CD14-positive monocyte (primary cell): ENCODE measurements around the gene LYPD1. TPM values are rescaled to one million over a fixed set of nuclear protein-coding genes. Genes with fewer than 3 reads are reported as not detected.

Experiments used
- DNase-seq, 3 donors: peaks; one replicate each; pipeline ENCODE4 v3.0.0-alpha.2; 2011 to 2022
- H2AFZ ChIP-seq: 2 replicates; pipeline ENCODE4 v1.6.0; 2012; ENCODE audit warnings: mild to moderate bottlenecking, low read depth, low read length, inconsistent platforms; ENCODE audit not compliant: insufficient read depth, poor library complexity, severe bottlenecking
- H3K27ac ChIP-seq, 2 donors: 1 replicate in 1 of 2; 2 replicates in 1 of 2; pipeline ENCODE4 v1.5.1; 2012 to 2013; ENCODE audit warnings: low read length in 2 of 2, control low read depth in 1 of 2, inconsistent platforms in 1 of 2, low read depth in 1 of 2, mild to moderate bottlenecking in 1 of 2
- H3K27me3 ChIP-seq, 2 donors: one replicate each; pipeline versions ENCODE4 v1.6.0 to v1.6.1; 2011 to 2013; ENCODE audit warnings: low read length in 2 of 2; ENCODE audit not compliant: control insufficient read depth in 2 of 2, insufficient read depth in 2 of 2
- H3K36me3 ChIP-seq, 2 donors: replicated peaks in 1 of 2; 1 replicate in 1 of 2; 2 replicates in 1 of 2; pipeline versions ENCODE4 v1.5.1 to v1.6.1; 2012 to 2013; ENCODE audit warnings: low read length in 2 of 2, control low read depth in 1 of 2, inconsistent platforms in 1 of 2, mild to moderate bottlenecking in 1 of 2; ENCODE audit not compliant: insufficient read depth in 2 of 2, control insufficient read depth in 1 of 2
- H3K4me1 ChIP-seq, 2 donors: 1 replicate in 1 of 2; 2 replicates in 1 of 2; pipeline versions ENCODE4 v1.5.1 to v1.6.1; 2012 to 2013; ENCODE audit warnings: low read length in 2 of 2, control low read depth in 1 of 2, inconsistent platforms in 1 of 2, mild to moderate bottlenecking in 1 of 2, moderate library complexity in 1 of 2; ENCODE audit not compliant: insufficient read depth in 2 of 2, control insufficient read depth in 1 of 2
- H3K4me2 ChIP-seq: replicated peaks from 2 replicates; pipeline ENCODE3; 2012; ENCODE audit warnings: low read length, moderate library complexity, mild to moderate bottlenecking; ENCODE audit not compliant: poor library complexity, severe bottlenecking; ENCODE audit errors: extremely low read depth
- H3K4me3 ChIP-seq, 3 experiments: fragments of 200-600 bp in 1 of 3; sonication (generic) in 1 of 3; replicated peaks in 1 of 3; 1 replicate in 2 of 3; 2 replicates in 1 of 3; pipeline ENCODE4 v1.5.1; 2011 to 2013; ENCODE audit warnings: low read length in 3 of 3, mild to moderate bottlenecking in 3 of 3, control low read depth in 2 of 3, low read depth in 2 of 3, inconsistent platforms in 1 of 3, moderate library complexity in 1 of 3
- H3K79me2 ChIP-seq: 2 replicates; pipeline ENCODE4 v1.6.0; 2012; ENCODE audit warnings: mild to moderate bottlenecking, control low read depth, inconsistent platforms, low read length, moderate library complexity; ENCODE audit not compliant: insufficient read depth
- H3K9ac ChIP-seq: 2 replicates; pipeline ENCODE4 v1.6.0; 2017; ENCODE audit warnings: low read length, mild to moderate bottlenecking; ENCODE audit not compliant: insufficient read depth, poor library complexity, severe bottlenecking
- H3K9me3 ChIP-seq, 2 donors: replicated peaks in 1 of 2; 1 replicate in 1 of 2; 2 replicates in 1 of 2; pipeline versions ENCODE4 v1.5.1 to v1.6.1; 2012 to 2013; ENCODE audit warnings: low read length in 2 of 2, control low read depth in 1 of 2; ENCODE audit not compliant: control insufficient read depth in 1 of 2, insufficient read depth in 1 of 2
- H4K20me1 ChIP-seq: 2 replicates; pipeline ENCODE4 v1.6.0; 2012; ENCODE audit warnings: mild to moderate bottlenecking, low read length, control low read depth, moderate library complexity; ENCODE audit not compliant: insufficient read depth
- H3K27ac Mint-ChIP-seq, 7 donors: one replicate each; pipeline ENCODE4 v1.8.0; 2020; ENCODE audit warnings: mild to moderate bottlenecking in 7 of 7, mixed read lengths in 7 of 7, moderate library complexity in 6 of 7, inconsistent platforms in 2 of 7
- H3K27me3 Mint-ChIP-seq, 3 donors: one replicate each; pipeline ENCODE4 v1.8.0; 2021 to 2022; ENCODE audit warnings: low read depth in 3 of 3, mild to moderate bottlenecking in 3 of 3, mixed read lengths in 3 of 3, moderate library complexity in 3 of 3, inconsistent platforms in 1 of 3
- H3K36me3 Mint-ChIP-seq, 2 donors: one replicate each; pipeline ENCODE4 v1.8.0; 2020; ENCODE audit warnings: mixed read lengths in 2 of 2, inconsistent platforms in 1 of 2, mild to moderate bottlenecking in 1 of 2
- H3K4me1 Mint-ChIP-seq: one replicate; pipeline ENCODE4 v1.8.0; 2020; ENCODE audit warnings: mild to moderate bottlenecking, mixed read lengths
- H3K4me3 Mint-ChIP-seq, 2 donors: one replicate each; pipeline ENCODE4 v1.8.0; 2020; ENCODE audit warnings: mild to moderate bottlenecking in 2 of 2, mixed read lengths in 2 of 2, moderate library complexity in 1 of 2
- H3K9me3 Mint-ChIP-seq, 7 donors: one replicate each; pipeline ENCODE4 v1.8.0; 2020 to 2022; ENCODE audit warnings: mixed read lengths in 7 of 7, mild to moderate bottlenecking in 6 of 7, moderate library complexity in 6 of 7, inconsistent platforms in 2 of 7
- WGBS: methylation state at CpG from one replicate; pipeline ENCODE4 v1.1.5; 2013; ENCODE audit warnings: missing lambda C conversion rate; ENCODE audit not compliant: insufficient coverage; 5-methylcytosine and 5-hydroxymethylcytosine counted together
- intact Hi-C, 2 donors: fragments of 100-400 bp; cut with micrococcal nuclease; formaldehyde crosslinking; loops; one replicate each; pipeline versions ENCODE4 v1.15.0 to v1.15.1; 2023
- polyA plus RNA-seq, 3 donors: library from polyadenylated mRNA; depleted of rRNA in 1 of 3; unstranded in 2 of 3; stranded (reverse) in 1 of 3; fragments of 300-500 nt in 2 of 3; fragments of >200 nt in 1 of 3; fragmentation: Illumina TruSeq in 2 of 3; gene quantifications; 1 replicate in 2 of 3; 2 replicates in 1 of 3; pipeline ENCODE4 v1.2.3, GENCODE V29; 2012 to 2021
- TF ChIP-seq, protein P1 (sequence below): fragments of 200-600 bp; IDR thresholded peaks from one replicate; pipeline ENCODE4 v1.8.0; 2022; ENCODE audit warnings: antibody characterized with exemption, mild to moderate bottlenecking

LYPD1 gene
- polyA plus RNA-seq, 3 donors, result not detected

DNA sequence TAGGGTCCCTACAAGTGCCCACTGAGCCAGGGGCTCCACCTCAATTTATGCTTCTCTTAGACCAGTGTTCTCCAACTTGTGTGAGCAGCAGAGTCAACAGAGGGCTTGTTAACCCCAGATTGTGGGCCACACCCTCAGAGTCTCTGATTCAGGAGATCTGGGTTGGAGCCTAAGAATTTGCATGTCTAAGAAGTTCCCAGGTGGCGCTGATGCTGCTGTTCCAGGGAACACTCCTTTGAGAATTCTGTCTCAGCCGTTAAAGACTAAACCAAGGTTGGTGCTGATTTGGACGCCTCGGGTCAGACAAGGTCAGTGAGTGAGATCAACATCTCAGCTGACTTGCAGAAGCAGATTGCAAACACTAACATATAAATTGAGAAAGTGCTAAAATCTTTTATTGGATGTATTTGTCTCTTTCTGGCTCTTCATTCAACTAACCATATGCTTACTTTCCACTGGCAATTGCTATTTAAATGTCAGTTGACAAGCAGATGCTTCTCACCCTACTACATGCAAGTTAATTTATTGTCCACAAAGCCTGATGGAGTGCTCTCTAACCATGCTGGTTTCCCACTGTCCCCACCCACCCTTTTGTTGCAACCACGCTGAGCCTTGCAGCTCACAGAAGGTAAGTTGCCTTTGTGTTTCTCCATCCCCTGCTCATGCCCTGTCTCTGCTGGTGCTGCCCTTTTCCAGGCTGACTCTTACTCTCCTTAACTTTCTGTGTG lies 31.5 kb downstream of the LYPD1 start:
- no peak overlapping the region for H3K27ac Mint-ChIP-seq
- H3K36me3 Mint-ChIP-seq, result no peaks in the 10 kb centered on the region

GRCh38 chr2:132636346-132636745 lies 33.7 kb downstream of the LYPD1 start:
- intact Hi-C loops, result no loop called here
- no peak for DNase-seq
- Histone ChIP-seq H3K9ac (no peak overlapping the region), H3K4me3 (no peak overlapping the region), H3K27me3 (no peaks in the 10 kb centered on the region), H4K20me1 (no peaks in the 10 kb centered on the region), H3K27ac (no peak overlapping the region), H3K4me2 (no peak overlapping the region), H3K4me1 (no peaks in the 10 kb centered on the region), H3K79me2 (no peaks in the 10 kb centered on the region), H3K9me3 (no peaks in the 10 kb centered on the region), H2AFZ (no peak overlapping the region), H3K36me3 (no peaks in the 10 kb centered on the region)
- Mint-ChIP-seq H3K9me3 (peaks cover 0 to 6% (median 2%) of the 10 kb centered on the region in 7 donors), H3K27ac (no peak overlapping the region), H3K4me1 (peaks cover 2% of the 10 kb centered on the region), H3K27me3 (peaks cover 1 to 6% (median 2%) of the 10 kb centered on the region in 3 donors), H3K4me3 (no peak overlapping the region), H3K36me3 (no peaks in the 10 kb centered on the region)
- 67% methylated on average over 1 of the region's 1 CpG for WGBS
- TF ChIP-seq, protein P1, sequence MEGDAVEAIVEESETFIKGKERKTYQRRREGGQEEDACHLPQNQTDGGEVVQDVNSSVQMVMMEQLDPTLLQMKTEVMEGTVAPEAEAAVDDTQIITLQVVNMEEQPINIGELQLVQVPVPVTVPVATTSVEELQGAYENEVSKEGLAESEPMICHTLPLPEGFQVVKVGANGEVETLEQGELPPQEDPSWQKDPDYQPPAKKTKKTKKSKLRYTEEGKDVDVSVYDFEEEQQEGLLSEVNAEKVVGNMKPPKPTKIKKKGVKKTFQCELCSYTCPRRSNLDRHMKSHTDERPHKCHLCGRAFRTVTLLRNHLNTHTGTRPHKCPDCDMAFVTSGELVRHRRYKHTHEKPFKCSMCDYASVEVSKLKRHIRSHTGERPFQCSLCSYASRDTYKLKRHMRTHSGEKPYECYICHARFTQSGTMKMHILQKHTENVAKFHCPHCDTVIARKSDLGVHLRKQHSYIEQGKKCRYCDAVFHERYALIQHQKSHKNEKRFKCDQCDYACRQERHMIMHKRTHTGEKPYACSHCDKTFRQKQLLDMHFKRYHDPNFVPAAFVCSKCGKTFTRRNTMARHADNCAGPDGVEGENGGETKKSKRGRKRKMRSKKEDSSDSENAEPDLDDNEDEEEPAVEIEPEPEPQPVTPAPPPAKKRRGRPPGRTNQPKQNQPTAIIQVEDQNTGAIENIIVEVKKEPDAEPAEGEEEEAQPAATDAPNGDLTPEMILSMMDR, result no peak

More for the DNA sequence above, 31.5 kb downstream of the LYPD1 start:
- Mint-ChIP-seq H3K27me3 (peaks cover 1 to 6% (median 3%) of the 10 kb centered on the region in 3 donors), H3K4me3 (no peak overlapping the region), H3K4me1 (peaks cover 2% of the 10 kb centered on the region), H3K9me3 (peaks cover 0 to 5% (median 1%) of the 10 kb centered on the region in 7 donors)
- Histone ChIP-seq H2AFZ (no peak overlapping the region), H4K20me1 (no peaks in the 10 kb centered on the region), H3K4me1 (no peaks in the 10 kb centered on the region), H3K79me2 (no peaks in the 10 kb centered on the region), H3K9ac (no peak overlapping the region), H3K27me3 (no peaks in the 10 kb centered on the region), H3K4me3 (no peak overlapping the region), H3K9me3 (no peaks in the 10 kb centered on the region), H3K4me2 (no peak overlapping the region), H3K27ac (no peak overlapping the region), H3K36me3 (no peaks in the 10 kb centered on the region)
- no peak for DNase-seq
- WGBS, result 80% methylated on average over 1 of the region's 5 CpGs
- intact Hi-C loops, result no loop called here
- TF ChIP-seq, protein P1, result no peak
